NCI-H2107 (cell line): ENCODE data around the gene RAB3D.
"Not testable (repeated sequence)": the region's sequence is repeated elsewhere in the genome, so short reads cannot be mapped to it uniquely, and the experiment has no call there.

Experiments used
- DNase-seq: peaks from one replicate; lab custom pipeline; 2025; lab: John Stamatoyannopoulos, UW

RAB3D gene

DNA sequence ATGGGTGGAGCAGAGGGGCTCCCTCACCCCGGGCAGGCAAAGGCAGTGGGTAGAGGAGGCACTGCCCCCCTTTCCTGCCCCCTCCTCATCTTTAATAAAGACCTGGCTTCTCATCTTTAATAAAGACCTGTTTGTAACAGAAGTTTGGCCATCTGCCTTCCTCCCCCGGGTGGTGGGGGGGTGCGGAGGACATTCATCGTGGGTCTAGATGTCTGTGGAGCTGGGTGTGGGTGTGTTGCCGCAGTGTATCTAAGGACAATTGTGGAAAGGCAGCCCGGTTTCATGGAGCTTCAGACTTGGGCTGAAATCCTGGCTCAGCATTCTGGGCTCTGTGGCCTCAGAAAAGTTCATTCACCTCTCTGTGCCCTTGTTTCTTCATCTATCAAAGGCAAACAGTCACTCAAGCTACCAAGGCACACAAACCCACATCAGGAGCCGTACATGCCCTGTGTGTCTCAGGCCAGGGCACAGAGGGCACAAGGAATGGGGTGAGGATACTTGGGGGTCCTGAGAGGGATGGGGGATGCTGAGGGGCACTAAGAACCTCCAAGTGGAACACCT, 26.2 kb upstream of the RAB3D start:
- no peak for DNase-seq

DNA sequence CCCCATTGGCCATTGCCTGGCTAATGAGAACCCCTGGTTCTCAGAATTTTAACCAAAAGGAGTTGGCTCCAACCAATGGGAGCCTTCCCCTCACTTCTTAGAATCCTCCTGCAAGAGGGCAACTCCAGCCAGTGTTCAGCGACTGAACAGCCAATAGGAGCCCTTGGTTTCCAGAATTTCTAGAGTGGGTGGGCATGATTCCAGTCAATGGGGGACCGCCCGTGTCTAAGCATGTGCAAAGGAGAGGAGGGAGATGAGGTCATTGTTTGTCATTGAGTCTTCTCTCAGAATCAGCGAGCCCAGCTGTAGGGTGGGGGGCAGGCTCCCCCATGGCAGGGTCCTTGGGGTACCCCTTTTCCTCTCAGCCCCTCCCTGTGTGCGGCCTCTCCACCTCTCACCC, 25.5 kb upstream of the RAB3D start:
- no peak for DNase-seq

DNA sequence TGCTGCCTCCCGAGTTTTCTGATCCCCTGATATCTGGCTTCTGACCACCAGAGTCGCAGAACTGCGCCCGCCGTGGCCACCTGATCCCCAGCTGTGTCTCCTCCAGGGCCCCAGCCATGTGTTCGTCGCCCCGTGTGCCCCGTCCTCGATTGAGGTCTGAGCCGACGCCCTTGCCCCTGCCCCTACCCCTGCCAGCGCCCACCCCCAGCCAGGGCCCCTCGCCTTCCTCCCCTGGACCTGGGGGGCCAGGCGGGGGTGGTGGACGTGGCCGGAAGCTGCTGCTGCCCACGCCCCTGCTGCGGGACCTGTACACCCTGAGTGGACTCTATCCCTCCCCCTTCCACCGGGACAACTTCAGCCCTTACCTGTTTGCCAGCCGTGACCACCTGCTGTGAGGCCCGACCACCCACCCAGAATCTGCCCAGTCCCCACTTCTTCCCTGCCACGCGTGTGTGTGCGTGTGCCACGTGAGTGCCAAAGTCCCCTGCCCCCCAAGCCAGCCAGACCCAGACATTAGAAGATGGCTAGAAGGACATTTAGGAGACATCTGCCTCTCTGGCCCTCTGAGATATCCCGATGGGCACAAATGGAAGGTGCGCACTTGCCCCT, 24.9 kb upstream of the RAB3D start:
- DNase-seq: no peak

DNA sequence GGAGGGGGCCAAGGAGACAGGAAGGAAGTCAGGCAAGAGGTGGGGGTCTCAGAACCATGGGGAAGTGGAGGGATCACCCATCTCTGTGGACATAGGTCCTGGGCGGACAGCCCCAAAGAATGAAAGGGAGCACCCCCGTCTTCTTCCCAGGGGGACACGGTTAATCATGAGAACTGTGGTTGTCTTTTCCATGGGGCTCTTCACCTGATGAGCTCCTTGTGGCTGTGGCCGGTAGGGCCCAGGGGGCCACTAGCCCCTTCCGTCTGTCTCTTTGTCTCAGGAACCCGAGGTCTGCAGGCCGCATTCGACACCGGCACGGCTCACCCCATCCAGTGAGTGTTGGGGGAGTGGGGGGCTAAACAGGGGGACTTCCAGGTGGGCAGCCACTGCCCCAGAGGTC, 24.4 kb upstream of the RAB3D start:
- DNase-seq: no peak

DNA sequence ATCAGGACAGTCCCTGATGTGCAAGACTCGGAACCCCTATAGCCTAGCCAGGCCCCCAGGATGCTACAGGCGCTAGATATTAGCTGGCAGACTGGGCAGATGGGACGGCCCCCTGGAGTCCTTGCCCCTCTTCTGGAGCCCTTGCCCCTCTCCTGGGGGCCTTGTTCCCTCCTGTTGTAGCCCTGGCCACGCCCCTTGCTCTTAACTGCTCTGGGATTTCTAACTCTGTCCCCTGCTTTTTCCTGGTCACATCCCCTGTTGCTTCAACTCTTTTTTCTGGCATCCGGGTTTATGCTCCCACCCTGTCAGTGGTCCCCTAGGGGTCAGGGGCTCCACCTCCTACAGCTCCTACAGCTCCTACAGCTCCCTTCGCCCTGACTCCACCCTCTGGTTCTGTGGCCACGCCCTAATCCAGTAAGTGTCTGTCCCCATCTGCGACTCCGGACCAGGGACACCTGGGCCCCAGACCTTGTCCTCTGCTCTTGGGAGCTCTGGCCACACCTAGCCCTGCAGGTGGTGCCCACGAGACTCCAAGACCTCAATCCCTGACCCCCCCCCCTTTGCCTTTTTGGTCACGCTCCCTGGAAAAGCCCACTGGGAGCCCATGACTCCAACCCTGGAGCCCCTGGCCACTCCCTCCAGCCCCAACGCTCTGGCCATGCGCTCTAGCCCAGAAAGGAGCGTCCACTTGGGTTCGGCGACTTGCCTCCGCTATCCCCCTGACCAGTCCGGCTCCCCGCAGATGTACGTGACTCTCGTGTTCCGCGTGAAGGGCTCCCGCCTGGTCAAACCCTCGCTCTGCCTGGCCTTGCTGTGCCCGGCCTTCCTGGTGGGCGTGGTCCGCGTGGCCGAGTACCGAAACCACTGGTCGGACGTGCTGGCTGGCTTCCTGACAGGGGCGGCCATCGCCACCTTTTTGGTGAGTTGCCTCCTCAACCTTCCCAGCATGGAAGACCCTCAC, 22.6 kb upstream of the RAB3D start:
- no peak for DNase-seq

DNA sequence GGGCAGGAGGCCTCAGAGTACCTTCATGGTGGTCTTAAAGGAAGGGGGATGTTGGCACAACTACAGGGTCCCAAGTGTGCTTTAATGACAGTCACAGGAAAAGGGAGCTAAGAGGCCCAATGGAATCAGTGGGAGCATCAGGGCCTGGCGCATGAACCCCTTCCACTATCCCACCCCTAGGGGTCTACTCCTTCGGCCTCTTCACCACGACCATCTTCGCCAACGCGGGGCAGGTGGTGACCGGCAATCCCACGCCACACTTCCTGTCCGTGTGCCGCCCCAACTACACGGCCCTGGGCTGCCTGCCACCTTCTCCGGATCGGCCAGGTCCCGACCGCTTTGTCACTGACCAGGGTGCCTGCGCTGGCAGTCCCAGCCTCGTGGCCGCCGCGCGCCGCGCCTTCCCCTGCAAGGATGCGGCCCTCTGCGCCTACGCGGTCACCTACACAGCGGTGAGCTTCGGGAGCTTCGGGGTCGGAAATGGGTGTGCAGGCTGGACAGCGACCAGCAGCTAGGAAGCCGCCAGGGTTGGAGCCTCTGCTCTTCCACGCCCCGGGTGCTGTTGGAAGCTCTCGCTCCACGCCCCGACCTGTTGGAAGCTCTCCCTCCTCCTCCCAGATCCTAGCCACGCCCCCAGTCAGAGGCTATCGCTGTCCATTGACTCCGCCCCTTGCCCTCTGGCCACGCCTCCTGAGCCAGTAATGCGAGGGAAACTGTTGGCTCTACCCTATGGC, 21.7 kb upstream of the RAB3D start:
- no peak for DNase-seq

DNA sequence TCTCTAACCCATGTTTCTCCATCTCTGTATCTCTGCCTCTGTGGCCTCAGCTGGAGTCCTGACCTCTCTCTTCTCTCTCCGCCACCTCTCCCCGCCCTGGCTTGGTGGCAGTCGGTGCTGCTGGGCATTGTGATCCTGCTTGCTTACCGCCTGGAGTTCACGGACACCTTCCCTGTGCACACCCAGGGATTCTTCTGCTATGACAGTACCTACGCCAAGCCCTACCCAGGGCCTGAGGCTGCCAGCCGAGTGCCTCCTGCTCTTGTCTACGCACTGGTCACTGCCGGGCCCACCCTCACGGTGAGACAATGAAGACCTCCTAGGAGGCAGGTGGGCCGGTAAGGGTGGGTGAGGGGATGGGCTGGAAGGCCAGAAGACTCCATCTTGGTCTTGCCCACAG, 20.0 kb upstream of the RAB3D start:
- no peak for DNase-seq

DNA sequence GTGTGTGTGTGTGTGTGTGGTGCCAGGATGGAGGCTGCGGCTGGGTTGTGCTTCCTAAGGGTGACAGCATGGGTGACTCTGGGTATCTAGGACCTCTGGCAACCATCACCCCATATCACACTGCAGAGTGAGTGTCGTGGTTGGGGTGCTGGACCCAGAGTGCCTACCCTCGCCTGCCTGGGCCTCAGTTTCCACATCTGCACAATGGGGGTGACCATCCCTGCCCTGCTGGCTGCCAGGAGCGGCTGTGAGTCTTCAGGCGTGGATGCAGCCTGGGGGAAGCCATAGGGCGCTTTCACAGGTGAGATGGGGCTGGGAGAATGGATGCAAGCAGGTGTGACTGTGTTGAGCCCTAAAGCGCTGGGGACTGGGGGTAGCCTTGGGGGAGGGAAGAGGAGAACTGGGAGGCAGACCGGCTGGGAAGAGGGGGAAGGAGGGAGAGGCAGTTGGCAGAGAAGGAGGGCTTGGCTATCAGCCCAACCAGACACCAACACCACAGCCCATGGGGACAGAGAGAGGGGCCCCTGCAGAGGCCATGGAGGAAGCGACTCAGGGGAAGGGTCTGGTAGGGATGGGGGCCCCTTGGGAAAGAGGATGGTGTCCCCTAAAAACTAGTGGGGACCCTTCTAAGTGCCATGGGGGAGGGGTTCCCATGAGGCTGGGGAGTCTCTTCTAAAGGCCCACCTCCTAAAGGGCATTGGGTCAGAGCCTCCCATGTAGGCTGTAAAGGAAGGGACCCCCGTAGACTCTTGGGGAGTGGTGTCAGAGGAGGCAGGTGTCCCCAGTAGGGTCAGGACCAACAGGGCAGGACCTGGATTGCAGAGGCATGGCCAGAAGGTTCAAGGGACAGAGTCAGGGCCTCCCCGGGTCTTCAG, 17.5 kb upstream of the RAB3D start:
- no peak for DNase-seq

DNA sequence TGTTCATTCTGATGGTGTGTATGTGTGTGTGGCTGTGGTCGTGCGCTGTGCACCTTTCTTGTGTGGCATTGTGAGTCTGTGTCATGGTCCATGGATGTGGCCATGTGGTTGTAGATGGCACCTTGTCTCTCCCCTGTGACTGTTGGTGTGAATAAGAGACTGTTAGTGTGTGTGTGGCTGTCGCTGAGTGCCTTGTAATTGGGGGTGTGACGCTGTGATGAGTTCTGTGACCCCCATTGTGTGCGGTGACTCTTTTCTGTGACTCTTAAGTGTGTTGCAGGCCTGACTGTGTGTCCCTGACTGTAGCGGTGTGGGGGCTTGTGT, 16.6 kb upstream of the RAB3D start:
- DNase-seq: no peak

DNA sequence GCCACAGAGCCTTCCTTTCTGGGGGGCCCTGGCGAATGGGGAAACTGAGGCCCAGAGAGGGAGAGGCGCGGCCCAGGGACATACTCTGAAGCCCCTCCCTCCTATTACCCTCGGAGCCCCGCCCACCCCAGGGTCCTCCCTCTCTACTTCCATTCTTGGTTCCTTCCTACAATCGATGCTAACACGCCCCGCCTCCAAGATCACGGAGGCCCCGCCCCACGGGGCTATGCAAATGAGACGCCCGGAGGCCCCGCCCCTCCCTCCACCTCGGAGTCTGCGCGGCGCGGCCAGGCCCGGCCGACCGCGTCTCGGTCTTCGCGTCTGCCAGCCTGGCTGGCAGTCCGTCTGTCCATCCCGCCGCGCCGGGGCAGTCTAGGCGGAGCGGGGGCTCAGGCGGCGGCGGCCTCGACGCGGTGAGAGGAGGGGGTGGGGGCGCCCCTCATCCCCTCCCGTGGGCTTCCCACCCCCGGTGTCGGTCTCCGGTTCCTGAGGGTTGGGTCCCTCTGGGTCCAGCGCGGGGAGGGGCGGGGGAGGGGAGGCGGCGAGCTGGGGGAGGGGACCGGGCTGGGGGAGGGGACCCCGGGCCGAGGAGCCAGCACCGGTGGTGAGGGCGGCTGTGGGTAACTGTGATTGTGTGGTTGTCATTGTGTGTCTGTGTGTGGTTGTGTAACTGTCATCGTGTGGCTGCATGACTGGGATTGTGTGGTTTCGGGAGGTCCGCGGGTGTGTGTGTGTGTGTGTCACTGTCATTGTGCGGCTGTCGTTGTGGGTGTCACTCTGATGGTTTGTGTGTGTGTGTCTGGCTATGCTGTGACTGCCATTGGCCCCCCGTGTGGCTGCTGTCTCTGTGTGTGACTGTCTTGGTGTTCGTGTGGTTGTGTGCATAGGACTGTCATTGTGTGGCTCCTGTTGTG, 16.0 kb upstream of the RAB3D start, which contains the start of gene PLPPR2:
TSS of gene PLPPR2 (plus strand) at position 273 of the 914 bp plus-strand sequence. CDS start 2,242 bp downstream, outside the sequence.
- DNase-seq: peak; percentile 86

DNA sequence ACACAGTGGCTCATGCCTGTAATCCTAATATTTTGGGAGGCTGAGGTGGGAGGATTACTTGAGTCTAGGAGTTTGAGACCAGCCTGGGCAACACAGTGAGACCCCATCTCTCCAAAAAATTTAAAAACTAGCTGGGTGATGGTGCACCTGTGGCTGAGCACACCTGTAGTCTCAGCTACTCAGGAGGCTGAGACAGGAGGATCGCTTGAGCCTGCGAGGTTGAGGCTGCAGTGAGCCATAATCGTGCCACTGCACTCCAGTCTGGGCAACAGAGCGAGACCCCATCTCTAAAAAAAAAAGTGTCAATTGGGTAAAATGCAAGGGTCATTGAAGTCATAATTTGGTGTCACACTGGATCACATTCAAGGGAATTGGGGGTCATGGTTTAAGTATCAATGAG, 14.6 kb upstream of the RAB3D start:
- not testable (repeated sequence) for DNase-seq

DNA sequence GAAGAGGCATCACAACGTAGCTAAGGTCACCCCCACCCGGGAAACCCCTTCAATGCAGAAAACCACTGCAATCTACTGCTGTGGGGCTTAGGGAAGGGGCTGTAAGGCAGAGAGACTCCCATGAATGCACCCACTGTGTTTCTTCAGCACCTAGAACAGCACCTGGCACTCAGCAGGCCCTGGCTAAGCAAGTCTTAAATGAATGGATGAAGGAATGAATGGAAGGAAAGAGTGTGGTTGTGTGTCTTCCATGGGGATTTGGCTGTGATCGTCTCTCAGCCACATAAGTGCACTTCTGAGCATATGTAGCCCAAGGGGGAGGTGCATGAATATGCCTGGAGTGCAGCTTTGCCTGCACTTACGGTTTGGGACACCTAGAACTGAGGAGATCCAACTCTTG, 9.7 kb upstream of the RAB3D start:
- no peak for DNase-seq

DNA sequence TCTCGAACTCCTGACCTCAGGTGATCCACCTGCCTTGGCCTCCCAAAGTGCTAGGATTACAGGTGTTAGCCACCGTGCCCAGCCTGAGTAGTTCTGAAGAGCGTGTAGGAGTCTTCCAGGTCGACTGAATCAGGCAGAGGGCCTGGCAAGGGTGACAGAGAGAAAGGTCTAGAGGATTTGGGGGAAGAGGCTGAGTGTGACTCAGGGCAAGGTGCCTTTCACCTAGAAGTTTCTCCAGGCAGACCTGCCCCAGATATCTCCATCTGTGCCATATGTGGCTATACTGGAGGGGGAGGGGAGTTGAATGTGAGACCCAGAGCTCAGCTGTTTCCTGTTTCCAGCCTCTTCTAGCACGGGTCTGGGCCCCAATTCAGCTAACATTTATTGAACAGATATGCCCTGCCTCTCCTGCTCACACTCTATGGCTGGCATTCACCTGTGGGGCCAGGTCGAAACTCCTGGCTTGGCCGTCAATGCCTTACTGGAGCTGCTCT, 8.1 kb upstream of the RAB3D start:
- DNase-seq: no peak

DNA sequence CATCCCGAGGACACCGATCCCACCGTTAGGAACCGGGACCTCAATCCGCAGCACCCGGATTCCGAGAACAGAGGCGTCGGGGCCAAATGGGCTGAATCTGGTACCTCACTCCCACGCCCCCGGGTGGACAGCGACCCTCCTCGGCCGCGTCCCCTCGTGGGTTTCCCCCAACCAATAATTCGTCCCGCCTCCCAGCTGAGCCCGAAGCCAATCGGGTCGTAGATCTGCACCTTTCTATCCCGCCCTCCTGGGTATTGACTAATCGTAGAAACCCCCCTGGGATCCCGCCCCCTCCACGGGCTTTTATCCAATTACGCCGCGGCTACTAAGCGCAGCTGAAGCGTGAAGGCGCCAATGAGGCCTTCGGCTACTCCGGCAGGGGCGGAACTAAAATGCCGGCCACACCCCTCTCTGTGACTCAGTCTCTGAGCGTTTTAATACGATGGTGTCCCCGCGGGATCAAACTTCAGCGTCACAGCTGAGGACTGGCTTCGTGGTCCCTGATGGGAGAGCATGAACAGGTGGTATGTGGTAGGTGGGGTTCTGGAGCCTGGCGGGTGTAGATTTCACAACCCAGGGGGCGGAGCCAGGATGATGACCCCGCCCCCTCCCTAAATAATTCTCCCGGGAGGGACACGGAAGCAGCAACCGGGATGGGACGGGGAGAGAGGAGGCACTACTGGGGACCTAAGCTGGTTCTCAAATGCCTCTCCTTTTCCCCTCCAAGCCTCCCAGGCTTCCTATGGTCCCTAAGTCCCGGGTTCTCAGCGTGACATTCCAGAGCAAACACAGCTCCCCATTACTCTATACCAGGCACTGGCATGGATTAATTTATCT, 6.9 kb upstream of the RAB3D start, which contains the start of the genes CCDC159 and TMEM205:
TSS of gene CCDC159 (plus strand) at position 416 of the 837 bp plus-strand sequence. CDS start at position 504, 88 bp downstream.
TSS of gene TMEM205 (minus strand) at position 165 of the 837 bp plus-strand sequence. CDS start 649 bp downstream, outside the sequence.
- DNase-seq: peak; percentile 95

DNA sequence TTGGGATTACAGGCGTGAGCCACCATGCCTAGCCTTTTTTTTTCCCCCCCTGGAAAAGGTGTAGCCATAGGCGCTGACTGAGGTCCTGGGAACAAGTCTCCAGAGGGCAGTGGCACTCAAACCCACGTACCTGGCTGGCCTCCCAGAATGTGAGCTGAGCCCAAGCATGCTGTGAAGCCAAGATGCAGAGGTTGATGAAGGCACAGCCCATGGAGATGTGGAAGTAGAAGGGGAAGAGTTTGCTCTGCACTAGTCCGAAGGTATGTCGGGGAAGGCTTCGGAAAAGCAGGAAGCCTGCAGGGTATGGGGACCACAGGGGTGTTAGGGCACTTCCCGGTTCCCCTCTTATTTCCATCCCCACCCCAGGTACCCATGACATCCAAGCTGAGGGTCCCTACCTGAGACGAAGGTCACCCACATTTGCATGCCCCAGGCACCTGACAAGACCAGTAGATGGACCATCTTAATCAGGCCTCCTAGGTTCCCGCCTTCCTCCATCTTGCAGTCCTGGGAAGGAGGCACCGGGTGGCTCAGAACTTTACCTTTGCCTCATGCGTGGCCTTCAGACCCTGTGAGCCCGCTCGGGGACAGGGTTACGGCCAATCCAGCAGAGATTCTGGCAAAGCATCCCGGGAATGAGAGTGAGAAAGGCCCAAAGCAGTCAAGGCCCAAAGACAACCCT, 5.8 kb upstream of the RAB3D start:
- DNase-seq: no peak

DNA sequence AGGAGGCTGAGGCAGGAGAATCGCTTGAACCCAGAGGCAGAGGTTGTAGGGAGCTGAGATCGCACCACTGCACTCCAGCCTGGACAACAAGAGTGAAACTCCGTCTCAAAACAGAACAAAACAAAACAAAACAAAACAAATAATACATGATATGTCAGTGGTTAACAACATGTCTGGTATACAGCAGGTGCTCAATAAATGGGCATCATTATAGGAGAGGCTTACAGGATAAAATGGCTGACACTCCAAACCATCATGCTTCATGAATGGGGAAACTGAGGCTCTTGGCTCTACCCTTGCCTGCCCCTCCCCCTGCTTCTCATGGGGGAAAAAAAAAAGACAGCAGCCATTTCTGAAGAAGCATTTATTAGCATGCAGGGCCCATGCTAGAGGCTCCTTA, 3.0 kb upstream of the RAB3D start:
- DNase-seq: no peak

DNA sequence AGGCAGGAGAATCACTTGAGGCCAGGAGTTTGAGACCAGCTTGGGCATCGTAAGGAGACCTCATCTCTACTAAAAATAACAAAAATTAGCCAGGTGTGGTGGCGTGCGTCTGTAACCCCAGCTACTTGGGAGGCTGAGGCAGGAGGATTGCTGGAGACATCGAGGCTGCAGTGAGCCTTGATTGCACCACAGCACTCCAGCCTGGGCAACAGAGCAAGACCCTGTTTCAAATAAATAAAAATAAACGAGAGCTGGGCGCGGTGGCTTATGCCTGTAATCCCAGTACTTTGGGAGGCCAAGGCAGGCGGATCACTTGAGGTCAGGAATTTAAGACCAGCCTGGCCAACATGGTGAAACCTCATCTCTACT, 626 bp upstream of the RAB3D start:
- DNase-seq: not testable (repeated sequence)

DNA sequence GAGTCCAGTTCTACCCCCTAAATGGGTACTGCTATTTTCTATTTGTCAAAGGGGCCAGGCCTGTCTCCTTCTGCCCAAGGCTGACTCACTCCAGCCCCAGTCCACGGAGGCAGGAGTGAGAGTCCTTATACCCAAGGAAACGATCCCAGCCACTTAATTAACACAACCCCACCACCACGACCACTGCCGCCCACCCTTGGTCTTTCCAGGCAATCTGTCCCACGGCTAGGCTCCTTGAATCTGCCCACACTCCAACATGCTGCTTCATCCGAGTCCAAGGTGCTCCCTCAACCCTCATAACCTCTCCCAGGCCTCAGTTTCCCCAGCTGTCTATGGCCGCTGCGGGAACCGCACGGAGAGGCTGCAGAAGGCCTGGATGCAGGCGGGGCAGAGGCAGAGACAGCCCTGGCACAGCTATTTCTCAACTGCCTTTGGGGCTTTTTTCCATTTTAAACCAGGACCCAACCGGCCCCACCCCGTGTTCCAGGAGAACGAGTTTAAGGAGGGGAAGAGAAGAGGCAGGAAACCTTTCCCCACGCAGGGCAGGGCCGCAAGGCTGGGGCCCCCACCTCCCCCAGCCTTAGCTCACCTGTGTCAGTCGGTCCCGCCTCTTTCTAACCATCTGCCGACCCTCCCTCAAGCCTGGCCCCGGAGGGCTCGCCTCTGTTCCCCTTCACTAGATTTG, 746 bp downstream of the RAB3D start:
- DNase-seq: no peak
